SIG-M5 treated with dmso at 0.1 percent for 504 hours (cell line): ENCODE data around the gene CALCR.
"Not testable (repeated sequence)": the region's sequence is repeated elsewhere in the genome, so short reads cannot be mapped to it uniquely, and the experiment has no call there.

Source experiments
- DNase-seq: peaks from one replicate; lab custom pipeline; 2025; ENCODE audit not compliant: unreplicated experiment; lab: John Stamatoyannopoulos, UW

Gene CALCR

GRCh38 chr7:93574646-93575554, at the start of gene CALCR:
CALCR (minus strand) TSS chr7:93574724; CDS start chr7:93486981, 87,743 bp downstream.
- DNase-seq: no peak

GRCh38 chr7:93623816-93624215, 49.3 kb upstream of the CALCR start:
- no peak for DNase-seq

- peak; percentile 5 for DNase-seq
These were observed 47.8 kb upstream of the CALCR start for GRCh38 chr7:93622036-93623033.

DNA sequence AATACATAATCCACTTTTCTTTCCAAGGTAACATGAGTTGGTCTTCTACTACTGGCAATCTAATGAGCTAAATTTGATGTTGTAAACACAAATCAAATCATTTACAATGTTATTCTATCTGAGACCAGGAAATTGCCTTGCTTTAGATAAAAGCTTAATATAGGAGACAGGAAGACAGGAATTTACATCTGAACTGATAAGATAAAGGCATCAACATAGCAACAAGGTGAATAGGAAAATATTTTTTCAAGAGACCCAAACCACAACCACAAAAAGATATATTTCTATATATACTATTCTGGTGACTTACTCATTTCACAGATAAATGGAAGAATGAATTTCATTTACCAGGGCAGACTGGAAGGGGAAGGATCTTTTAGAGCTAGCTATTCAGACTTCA, 46.3 kb upstream of the CALCR start:
- DNase-seq: no peak

DNA sequence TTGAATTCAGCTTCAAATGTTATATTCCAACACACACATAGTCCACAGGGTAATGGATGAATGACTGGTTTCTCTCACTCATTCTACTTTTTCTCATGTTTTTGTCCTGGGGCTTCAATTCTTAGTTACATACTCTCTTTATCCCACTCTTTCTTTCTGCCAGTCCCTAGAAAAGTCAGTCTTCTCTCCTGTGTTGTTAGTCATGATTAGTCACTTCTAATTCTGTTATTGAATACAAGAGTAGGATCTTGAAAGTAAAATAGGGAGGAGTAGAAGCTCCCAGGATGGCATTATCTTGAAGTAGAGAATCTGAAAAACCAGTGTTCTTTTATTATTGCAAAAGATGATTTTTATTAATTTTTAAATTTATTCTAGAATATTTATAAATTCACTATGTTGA, 45.5 kb upstream of the CALCR start:
- no peak for DNase-seq

GRCh38 chr7:93601363-93601762, 26.8 kb upstream of the CALCR start:
- no peak for DNase-seq

GRCh38 chr7:93594250-93594649, 19.7 kb upstream of the CALCR start:
- DNase-seq: no peak

GRCh38 chr7:93592588-93593266, 18.2 kb upstream of the CALCR start:
- no peak for DNase-seq

GRCh38 chr7:93591224-93592050, 16.9 kb upstream of the CALCR start:
- DNase-seq: not testable (repeated sequence)

- not testable (repeated sequence) for DNase-seq
These were observed 11.9 kb upstream of the CALCR start for GRCh38 chr7:93586479-93586865.

DNA sequence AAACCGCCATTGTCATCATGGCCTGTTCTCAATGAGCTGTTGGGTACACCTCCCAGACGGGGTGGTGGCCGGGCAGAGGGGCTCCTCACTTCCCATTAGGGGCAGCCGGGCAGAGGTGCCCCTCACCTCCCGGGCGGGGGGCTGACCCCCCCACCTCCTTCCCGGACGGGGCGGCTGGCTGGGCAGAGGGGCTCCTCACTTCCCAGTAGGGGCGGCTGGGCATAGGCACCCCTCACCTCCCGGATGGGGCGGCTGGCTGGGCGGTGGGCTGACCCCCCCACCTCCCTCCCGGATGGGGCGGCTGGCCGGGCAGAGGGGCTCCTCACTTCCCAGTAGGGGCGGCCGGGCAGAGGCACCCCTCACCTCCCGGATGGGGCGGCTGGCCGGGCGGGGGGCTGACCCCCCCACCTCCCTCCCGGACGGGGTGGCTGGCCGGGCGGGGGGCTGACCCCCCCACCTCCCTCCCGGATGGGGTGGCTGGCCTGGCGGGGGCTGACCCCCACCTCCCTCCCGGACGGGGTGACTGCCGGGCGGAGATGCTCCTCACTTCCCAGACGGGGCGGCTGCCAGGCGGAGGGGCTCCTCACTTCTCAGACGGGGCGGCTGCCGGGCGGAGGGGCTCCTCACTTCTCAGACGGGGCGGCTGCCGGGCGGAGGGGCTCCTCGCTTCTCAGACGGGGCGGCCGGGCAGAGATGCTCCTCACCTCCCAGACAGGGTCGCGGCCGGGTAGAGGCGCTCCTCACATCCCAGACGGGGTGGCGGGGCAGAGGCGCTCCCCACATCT, 11.4 kb upstream of the CALCR start:
- not testable (repeated sequence) for DNase-seq

DNA sequence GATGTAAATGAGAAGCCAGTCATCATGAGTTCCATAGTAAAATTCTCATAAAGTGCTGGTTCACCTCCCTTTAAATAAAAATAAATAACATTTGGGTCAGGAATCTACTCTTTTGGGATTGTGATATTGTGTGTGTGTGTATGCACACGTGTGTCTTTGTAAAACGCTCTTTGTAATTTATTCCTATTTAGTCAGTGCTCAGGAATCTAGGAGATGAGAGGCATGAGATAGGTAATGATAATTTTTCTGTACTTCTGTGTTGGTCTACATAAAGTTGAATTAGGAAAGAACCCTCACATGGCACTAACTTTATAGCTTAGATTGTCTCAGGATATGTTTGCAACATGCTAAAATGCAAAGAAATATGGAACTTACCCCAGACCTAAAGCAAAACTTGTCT, 4.9 kb upstream of the CALCR start:
- DNase-seq: no peak

GRCh38 chr7:93578762-93579161, 4.2 kb upstream of the CALCR start:
- no peak for DNase-seq

- no peak for DNase-seq
These were observed 1.3 kb upstream of the CALCR start for GRCh38 chr7:93575555-93576399.

- no peak for DNase-seq
These were observed 267 bp downstream of the CALCR start for GRCh38 chr7:93574269-93574645.

DNA sequence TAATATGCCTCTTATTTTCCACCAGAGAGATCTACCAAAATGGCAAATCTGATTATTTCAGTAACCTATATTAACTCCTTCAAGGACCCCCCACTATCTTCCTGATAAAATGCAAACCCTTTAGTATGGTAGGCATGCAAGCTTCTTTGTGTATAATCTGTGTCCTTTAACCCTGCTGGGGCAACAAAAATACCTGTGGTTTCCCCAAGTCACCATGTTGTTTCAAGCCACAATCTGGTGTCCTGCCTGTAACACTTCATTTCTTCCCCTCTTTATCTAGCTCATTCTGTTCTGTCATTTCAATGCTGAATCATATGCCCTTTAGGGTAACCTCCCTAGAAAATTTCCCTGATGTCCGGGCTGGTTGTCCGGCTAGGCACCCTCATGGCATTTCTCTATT, 5.3 kb downstream of the CALCR start:
- DNase-seq: no peak

- no peak for DNase-seq
These were observed 7.6 kb downstream of the CALCR start for GRCh38 chr7:93566876-93567275.

DNA sequence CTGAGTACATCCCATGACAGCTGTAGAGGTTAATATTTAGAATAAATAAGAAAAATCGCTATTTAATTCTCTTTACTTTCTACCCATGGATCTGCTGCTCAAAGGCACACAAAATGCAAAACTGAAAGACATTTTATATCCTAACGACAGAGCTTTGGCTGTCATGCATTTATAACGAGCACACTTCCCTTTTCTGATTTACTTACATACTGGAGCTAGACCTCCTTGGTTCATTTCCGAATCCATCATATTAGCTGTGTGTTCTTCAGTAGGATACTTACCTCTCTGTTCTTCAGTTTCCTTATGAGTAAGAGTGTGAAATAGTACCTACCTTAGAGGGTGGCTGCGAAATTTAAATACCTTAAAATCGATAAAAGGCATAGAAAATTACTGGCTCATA, 10.9 kb downstream of the CALCR start:
- DNase-seq: no peak

DNA sequence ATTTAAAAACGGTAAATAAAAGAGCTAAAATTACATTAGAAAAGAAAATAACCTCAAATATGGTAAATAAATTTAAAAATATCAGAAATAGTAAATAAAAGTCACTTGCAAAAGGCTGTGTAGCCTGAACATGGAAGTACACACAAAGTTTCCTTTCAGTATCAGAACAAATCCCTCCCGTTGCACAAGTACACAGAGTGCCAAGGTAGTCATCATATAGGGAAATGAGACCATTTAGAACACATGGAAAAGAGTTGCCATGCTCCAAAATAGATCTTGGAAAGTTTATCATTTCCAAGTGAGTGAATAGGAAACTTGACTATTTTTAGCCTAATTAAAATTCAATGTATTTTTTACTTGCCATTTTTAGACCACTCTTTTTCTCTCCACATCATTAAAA, 11.6 kb downstream of the CALCR start:
- DNase-seq: no peak
